NAMALWA (cell line): ENCODE measurements around the gene CCDC57.

Source experiments
- DNase-seq: peaks from one replicate; pipeline ENCODE4 v3.0.0-alpha.2; 2015; ENCODE audit warnings: low spot score

Gene CCDC57

DNA sequence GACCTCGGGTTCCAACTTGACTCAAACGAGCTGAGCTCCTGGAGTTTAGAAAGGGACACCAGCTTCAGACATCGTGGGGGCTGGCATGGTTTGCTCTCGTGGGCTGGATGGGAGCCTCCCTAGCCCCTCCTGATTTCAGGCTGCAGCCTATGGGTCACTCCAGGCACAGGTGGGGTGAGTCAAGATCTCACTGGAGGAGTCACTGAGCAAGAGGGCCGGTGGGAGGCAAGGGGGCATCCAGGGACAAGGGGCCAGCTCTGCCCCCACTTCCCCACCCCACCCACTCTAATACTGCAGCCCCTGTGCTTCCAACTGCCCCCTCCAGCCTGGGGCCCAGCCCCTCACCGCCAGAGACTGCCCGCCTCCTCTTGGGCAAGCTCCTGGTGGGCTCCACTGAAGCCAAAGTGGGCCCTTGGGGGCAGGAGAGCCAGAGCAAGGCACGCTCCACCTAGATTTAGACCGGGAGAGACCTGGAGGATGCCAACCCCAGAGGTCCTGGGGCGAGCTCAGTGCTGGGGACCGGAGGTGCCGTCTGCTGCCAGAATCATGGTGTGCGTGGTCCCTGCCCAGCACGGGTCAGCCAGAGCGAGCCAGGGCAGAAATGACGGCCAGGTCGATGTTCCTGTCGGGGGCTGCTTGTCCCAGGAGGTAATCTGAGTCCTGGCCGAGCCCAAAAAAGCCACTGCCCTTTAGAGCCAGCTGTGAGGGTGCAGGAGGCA lies 22.6 kb upstream of the CCDC57 start:
- DNase-seq, result no peak

DNA sequence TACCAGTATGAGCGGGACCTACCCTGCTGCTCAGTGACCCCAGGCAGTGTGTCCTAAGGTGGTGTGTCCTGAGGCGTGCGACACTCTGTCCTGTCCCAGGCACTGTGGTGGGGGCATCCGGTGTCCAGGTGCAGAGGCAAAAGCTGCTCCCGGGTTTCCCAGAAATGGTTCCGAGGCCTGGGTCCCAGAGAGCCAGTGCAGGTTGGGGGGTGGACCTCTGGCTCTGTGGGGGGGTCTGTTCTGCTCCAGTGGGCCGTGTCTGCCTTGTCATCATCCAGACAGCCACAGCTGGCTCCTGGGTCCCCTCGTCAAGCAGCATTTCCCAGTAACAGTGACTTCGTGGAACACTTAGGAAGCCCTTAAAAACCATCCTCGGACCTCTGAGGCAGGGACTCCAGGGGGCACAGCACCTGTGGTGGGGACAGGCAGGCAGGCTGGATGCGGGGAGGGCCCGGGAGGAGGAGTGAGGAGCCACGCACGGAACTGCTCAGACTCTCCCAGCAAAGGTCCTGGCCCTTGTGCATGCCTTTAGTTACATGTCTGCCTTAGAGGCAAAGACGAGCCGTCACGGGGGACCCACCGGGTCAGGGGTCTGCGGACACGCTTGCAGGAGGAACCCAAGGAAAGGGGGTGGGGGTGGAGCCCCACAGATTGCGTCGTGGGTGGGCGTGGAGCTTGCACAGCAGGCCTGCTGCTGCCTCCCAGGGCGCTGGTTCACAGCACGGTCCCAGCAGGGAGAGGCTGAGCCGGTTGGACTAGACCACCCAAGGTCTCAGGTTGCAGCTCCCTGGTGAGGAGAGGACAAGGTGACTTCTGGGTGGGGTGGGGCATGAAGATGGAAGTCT lies 21.8 kb upstream of the CCDC57 start:
- no peak for DNase-seq

DNA sequence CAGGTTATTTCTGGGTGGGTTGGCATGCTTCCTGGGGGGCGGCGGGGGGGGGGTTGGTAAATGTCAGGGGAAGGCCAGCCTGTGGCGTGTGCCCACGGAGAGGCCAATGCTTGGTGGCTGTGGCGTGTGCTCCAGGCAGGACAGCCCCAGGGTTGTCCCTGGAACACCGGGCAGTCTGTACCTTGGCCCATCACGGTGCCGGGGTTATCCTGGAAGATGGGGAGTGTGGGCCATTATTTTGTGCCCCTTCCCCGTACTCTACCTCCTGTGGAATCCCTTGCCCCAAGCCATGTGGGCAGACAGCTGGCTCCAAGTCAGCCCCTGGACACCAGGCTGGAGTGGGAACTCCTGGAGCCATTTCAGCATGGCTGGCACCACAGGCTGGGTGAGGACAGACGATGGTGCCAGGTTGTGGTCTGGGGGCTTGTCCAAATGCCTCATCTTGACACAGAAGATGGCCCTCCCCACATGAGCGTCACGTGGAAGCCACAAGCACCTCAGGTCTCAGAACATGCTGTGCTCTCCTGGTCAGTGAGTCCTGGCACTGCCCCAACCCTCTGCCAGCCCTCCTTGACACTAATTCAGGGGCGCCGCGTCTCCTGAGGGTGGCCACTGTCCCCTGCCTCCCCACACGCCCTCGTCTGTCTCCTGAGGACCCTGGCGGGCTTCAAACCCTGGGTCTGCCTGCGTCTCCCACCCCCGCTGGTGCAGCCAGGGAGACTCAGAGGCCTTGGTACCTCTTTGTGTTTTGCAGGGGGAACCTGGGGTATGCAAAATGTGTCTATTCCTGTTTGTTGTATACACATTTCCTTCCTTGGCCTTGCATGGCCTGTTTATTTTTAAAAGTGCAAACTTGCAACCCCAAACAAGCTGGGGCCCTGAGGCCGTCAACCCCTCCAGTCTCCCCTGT lies 20.5 kb upstream of the CCDC57 start:
- DNase-seq, result no peak

DNA sequence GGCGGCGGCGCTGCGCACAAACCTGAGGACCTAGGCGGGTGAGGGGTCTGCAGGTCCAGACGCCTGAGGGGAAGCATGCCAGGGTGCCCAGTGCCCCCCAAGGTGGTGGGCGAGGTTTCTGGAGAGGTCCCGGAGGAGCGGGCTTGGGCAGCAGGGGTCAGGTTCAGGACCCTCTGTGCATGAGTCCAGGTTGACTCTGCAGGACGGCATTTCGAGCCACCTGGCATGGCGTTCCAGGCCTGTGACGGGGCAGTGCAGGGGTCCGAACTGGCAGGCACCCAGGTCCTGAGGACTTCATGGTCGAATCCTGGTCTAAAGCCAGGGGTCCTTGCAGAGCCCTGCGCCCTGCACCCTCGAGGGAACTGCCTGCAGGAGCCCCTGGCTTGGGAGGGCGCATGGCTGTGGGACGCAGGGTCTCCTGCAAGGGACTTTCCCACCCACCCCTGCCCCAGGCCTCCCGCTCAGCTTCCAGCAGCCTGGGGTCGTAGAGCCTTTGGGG lies 19.7 kb upstream of the CCDC57 start:
- no peak for DNase-seq

DNA sequence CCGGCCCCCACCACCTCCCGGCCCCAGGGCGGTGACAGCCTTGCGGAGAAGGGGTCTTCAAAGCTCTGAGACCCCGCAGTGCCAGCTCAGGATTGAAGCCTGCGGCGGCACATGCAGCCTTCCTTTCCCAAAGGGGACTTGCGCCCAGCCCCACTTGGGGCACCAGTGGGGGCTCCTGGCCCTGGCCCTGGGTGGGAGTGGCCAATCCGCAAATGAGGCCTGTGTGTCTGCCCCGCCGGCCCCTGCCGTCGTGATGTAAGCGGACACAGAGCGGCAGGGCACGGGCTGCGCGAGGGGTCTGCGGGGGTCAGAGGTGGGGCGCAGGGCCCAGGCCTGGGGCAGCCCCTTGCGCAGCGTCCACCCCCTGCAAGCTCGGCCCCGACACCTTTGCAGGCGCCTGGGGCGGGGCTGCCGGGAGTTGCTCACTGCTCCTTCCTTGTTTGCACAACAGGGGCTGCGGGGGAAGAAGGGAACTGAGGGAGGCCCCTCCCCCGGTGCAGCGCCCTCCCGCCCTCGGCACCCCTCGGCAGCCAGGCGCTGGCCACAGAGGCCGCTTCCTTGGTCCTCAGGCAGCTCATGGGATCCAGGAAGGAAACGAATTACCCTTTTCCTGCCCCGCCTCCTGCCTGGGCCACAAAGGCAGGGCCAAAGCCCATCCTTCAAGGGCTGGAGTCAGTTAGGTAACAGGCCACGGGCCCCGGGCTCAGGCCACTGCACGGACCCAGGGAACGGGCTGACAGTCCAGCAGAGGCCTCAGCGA lies 19.1 kb upstream of the CCDC57 start:
- DNase-seq, result peak; percentile 42

DNA sequence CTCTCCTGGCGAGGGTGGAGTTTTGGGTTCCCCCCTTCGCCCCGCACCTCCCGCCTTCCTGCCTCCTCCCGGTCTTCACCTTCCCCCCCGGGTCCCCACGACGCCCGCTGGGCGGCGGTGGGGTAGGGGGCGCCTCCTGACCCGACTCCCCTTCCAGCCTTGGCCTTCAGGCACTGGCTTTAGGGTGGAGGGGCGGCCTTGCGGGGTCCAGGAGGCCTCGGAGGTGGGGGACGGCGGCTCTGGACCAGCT lies 18.6 kb upstream of the CCDC57 start:
- DNase-seq, result no peak

DNA sequence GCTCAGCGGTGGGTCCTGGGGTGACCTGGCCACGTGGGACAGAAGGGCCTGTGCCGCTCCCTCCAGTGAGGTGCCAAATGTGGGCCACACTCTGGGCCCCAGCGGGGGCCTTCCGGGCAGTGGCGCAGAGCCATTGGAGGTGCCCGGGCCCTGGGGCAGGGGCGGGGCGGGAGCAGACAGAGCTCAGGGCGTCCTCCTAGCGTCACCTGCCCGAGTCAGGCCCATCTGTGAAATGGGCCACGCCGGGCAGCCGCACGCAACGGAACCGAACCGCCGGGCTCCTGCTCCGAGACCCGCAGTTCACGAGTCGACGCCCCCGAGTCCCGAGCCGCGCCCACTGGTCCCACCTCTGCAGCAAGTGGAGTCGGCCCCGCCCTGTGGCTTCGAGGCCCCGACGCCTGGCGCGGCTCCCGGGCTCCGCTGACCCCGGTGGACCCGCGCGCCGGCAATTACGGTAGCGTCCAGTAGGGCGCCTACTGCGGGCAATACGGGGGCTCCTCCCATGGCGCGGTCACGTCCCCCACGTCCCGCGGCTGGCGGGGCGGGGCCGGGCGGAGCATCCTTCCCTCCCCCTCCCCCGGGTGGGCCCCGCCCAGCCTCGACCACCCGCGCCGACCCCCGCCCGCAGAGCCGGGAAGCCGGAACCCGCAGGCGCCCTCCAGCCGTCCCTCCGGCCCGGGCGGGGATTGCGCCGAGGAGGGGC lies 18.1 kb upstream of the CCDC57 start:
- DNase-seq, result peak; percentile 56

DNA sequence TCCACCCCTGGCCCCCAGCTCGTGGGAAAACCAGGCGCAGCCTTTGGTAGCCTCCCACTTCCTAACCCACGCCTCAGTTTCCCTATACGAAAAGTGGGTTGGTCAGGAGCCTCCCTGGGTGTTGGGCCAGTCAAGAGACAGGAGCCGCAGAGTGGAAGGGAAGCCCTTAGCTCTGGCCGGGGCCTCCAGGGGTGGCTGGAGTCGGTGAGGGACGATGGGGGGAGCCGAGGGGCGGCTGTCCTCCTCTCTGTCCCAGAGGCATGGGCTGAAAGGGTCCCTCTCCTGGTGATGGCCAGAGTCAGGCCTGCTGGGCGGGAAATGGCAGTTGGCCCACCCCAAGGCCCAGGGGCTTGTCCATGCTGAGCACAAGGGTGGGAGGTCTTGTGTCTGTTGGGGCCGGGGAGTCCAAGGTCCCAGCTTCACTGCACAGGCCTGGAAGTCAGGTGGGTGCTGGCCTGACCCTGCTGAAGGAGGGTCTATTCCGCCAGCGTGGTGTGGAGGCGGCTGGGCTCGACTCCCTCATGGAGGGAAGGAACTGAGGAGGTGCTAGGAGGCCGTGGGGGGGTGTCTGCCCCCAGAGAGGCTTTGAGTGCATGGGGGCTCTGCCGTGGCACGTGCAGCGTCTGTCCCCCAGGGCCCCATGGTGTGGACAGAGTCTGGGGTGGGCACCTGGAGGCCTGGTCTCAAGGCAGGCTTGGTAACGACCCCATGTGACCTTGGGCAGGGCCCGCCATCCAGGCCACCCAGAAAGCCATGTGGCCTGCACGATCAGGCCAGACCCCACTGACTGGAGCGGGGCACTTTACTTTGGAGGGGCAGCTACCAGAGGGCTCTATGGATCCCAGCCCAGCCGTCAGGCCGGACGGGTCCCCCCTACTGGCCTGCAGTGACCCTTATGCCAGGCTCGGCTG lies 17.3 kb upstream of the CCDC57 start:
- DNase-seq, result no peak

DNA sequence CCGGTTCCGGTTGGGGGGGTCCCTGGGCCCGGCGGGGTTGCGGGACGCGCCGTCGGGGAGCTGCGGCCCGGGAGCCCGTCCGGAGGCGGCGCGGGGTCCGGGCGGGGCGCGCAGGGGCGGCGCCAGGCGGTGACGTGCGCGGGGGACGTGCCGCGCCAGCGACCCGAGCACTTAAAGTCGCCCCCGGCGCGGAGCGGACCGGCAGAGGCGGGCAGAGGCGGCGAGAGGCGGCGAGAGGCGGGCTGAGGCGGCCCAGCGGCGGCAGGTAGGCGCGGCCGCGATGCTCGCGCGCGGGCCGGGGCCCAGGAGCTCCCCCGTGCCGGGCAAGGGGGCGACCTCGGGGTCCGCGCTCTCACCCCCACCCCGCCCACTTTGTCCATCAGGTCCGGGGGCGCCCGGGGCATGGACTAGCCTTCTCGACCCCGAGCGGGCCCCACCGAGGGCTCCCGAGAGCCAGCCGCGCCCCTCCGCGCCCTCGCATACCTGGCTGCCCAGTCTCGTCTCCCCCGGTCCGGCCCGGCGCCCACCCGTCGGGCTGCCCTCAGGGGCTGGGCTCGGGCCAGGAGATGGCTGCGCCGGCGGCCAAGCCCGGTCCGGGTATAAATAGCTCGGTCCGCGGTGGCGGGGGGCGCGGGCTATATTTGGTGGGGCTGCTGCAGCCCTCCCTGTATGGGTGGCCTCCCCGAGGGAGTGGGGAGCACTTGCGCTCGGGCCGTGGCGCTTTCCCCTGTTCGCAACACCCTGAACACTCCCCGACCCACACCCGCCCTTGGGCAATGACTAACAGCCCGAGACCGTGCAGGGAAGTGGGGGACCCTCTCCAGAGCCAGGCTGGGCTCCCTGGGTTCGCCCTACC lies 16.4 kb upstream of the CCDC57 start, which contains the start of gene SLC16A3:
Gene SLC16A3 (plus strand): TSS at position 201 of the 856 bp plus-strand sequence. CDS start 6,967 bp downstream, outside the sequence.
- peak; percentile 72 for DNase-seq

DNA sequence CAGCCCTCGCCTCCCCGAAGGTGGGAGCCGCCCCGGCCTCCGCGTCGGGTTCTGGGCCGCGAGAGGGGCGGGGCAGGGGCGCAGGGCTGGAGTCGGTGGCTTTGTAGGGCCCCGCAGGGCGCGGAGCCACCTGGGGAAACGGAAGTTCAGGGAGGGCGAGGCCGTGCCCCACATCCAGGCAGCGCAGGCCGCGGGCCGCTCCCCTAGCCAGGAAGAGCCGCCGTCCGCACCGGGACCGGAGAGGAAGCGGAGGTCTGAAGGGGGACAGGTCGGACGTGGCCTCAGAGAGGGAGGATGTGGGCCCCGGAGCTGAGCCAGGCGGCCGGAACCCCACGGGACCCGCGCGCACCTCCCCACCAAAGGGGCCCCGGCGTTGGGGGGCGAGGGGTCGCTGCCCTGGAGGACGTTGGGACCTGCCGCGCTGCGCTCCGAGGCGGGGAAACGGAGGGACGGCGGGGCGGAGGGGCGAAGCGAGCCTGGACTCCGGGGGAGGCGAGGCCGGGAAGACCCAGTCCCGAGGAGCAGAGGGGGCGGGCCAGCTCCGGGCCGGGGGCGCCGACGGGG lies 15.7 kb upstream of the CCDC57 start:
- DNase-seq, result peak; percentile 70

DNA sequence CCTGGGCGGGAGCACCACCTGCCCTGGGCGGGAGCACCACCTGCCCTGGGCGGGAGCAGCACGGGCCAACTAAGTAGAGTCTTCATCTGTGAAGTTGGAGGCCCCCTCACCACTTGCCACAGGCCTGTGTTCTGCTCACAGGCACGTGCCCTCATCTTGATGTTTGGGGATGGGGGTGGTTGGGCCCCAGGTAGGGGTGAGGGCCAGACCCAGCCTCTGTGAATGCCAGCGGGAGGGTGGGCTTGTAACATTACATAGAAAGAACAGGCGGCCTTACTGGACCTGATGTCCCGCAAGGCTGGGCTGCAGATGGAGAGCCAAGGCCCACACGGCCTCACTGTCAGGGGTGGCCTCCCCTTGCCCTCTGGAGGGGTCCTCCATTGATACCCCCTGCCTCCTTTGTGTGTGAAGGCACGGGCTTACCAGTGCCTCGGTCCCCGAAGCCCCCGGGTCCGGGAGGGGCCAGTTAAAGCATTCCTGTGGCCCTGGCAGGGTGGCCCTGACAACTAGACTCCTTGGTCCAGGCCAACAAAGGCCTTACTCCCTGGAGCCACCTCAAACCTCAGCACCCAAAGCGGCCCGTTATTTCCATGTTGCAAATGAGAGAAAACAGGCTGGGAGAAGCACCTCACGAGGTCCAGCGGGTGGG lies 15.1 kb upstream of the CCDC57 start:
- DNase-seq, result no peak

DNA sequence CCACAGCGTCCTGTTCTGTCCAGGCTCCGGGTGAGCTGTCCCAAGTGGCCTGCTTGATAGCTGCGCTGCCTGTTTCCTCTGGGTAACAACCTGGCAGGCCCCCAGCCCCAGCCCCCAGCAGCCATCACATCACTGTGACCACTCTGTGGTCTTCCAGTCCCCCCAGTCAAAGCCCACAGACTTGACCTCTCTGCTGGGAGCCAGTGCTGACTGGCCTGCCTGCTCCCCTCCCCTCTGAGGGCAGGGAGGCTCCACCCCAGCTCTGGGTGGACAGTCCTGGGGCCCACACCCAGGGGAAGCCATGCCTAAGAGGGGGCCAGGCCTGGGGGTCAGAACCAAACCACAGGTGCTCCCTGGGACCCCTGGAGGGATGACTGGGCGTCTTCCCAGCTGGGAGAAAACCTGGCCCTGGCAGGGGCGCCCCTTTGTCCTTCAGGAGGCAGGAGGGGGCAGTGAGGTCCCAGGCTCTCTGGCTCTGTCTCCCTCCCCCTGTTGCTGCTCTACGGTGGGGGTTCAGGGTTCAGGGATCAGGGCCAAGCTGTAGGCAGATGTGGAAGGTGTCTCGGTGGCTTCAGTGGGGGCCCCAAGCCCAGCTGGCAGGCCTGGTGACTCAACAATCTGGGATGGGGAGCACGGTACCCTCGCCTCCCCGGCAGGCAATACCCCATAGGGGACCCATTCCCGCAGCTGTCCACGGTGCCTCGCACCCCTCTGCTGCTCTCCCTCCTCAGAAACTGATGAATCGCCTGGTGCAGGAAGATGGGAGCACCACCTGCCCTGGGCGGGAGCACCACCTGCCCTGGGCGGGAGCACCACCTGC lies 14.4 kb upstream of the CCDC57 start:
- DNase-seq, result no peak

DNA sequence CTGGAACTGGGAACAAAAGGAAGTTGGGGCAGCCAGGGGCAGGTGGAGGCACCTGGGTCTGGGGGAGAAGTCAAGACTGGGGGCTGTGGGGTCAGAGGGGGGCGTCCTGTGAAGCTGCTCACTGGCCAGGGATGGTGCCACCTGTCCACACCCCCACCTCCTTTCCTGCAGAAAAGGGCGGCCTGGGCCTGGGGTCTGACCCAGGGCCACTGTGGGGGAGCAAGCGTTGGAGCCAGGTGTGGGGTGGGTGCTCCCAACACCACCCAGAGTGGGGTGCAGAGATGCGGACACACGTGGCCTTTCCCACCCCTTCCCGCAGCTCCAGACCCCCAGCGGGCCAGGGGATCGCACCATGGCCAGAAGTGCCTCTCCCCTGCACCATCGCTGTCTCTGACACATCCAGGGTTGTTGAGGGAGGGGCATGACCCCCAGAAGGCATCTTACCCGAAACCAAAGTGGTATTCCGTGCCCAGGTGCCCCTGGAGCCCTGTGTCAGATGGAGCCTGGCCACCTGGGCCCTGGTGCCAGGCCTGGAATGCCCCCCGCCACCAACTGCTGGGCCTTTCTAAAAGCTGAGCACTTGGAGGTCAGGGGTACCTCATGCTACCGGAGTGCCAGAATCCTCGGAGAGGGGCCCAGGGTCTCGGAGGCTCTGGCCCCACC lies 13.6 kb upstream of the CCDC57 start:
- no peak for DNase-seq

DNA sequence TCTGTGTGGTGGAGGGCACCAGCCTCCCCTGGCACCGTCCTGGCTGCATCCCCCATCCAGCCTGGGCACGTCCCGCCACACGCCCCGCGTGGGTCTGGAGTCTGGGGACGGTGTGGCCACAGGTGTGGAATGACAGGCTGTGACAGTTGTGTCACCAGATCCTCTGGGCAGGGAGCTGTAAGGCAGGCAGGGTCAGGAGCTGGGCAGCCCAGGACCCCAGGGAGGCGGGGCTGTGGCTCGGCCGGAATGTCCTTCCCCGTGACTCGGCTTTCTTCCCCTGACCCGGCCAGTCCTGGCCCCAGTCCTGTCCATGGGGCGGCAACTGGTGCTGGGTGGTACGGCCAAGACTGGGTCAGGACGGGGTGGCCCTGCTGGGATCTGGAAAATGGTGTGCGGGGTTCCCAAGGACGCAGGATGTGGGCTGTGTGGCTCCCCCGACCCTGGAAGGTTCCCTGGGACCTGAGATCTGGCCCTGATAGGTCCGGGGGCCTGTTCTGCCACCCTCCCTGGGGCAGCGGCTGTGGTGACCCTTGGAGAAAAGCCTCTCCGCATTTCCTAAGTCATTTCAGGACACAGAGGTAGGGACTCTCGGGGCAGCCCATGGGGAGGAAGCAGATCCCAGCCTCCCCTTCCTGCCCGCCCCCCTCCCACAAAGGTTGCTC lies 12.9 kb upstream of the CCDC57 start:
- DNase-seq, result no peak

DNA sequence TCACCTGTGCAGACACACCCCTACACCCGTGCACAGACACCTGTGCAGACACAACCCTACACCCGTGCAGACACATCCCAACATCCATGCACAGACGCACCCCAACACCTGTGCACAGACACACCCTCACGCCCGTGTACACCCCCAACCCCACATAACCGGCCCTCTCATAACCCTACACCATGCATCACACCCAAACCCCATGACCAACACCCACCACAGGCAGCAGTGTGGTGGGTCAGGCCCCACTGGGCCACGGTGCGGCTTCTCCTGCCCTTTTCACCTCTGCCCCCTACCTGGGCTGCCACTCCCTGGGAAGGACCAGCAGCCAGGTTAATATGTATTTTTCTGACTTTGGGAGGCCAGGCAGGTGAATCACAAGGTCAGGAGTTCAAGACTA lies 12.0 kb upstream of the CCDC57 start:
- DNase-seq, result no peak

DNA sequence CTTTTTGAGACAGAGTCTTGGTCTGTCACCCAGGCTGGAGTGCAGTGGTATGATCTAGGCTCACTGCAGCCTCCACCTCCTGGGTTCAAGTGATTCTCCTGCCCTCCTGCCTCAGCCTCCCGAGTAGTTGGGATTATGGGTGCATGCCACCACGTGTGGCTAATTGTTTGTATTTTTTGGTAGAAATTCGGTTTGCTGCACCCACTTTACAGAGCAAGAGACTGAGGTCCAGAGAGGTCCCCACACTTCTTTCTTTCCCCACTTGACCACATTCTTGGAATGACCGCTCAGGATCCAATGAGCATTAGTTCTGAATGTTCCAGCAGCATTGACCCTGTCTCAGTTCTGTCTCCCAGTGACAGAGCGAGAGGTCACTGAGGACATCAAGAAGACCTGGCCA lies 10.9 kb upstream of the CCDC57 start:
- DNase-seq, result no peak
